Neural progenitor cell (in vitro differentiated cells): Measurements from ENCODE around the gene ITSN1. TPM values are rescaled to one million over a fixed set of nuclear protein-coding genes. Genes with fewer than 3 reads are reported as not detected.

ENCODE experiments used
- DNase-seq: peaks from one replicate; pipeline ENCODE4 v3.0.0-alpha.2; 2016; ENCODE audit warnings: low spot score
- H2AFZ ChIP-seq: fragments of 200-600 bp; sonication (generic); replicated peaks from 2 replicates; pipeline ENCODE4 v1.6.1; 2016; ENCODE audit warnings: antibody characterized with exemption
- H3F3A ChIP-seq: fragments of 200-600 bp; sonication (generic); 2 replicates; pipeline ENCODE4 v1.6.1; 2016; ENCODE audit warnings: antibody characterized with exemption, low read depth
- H3K27ac ChIP-seq: fragments of 200-600 bp; sonication (generic); 2 replicates; pipeline ENCODE4 v1.5.1; 2016; ENCODE audit warnings: mild to moderate bottlenecking
- H3K27me3 ChIP-seq: fragments of 200-600 bp; sonication (generic); 2 replicates; pipeline ENCODE4 v1.6.1; 2016; ENCODE audit warnings: mild to moderate bottlenecking, moderate library complexity
- H3K36me3 ChIP-seq: fragments of 200-600 bp; sonication (generic); 2 replicates; pipeline ENCODE4 v1.5.1; 2016
- H3K4me1 ChIP-seq: fragments of 200-600 bp; sonication (generic); 2 replicates; pipeline ENCODE4 v1.6.1; 2016; ENCODE audit warnings: mixed run types
- H3K4me2 ChIP-seq: fragments of 200-600 bp; sonication (generic); 2 replicates; pipeline ENCODE4 v1.6.1; 2016
- H3K4me3 ChIP-seq: fragments of 200-600 bp; sonication (generic); 2 replicates; pipeline ENCODE4 v1.5.1; 2016
- H3K79me2 ChIP-seq: fragments of 200-600 bp; sonication (generic); 2 replicates; pipeline ENCODE4 v1.6.1; 2016; ENCODE audit warnings: low read depth
- H3K9ac ChIP-seq: fragments of 200-600 bp; sonication (generic); 2 replicates; pipeline ENCODE4 v1.6.1; 2016
- H3K9me3 ChIP-seq: fragments of 200-600 bp; sonication (generic); 2 replicates; pipeline ENCODE4 v1.5.1; 2016; ENCODE audit warnings: low read depth
- H4K20me1 ChIP-seq: fragments of 200-600 bp; sonication (generic); 2 replicates; pipeline ENCODE4 v1.6.1; 2016; ENCODE audit warnings: low read depth
- H3K27ac Mint-ChIP-seq: 3 replicates; pipeline ENCODE4 v1.8.0; 2021; ENCODE audit warnings: mixed read lengths
- H3K27me3 Mint-ChIP-seq: 2 replicates; pipeline ENCODE4 v1.8.0; 2022; ENCODE audit warnings: low read depth, mild to moderate bottlenecking, inconsistent platforms, moderate library complexity, mixed read lengths; ENCODE audit not compliant: insufficient read depth
- H3K36me3 Mint-ChIP-seq: 3 replicates; pipeline ENCODE4 v1.8.0; 2021; ENCODE audit warnings: mixed read lengths
- H3K4me1 Mint-ChIP-seq: 3 replicates; pipeline ENCODE4 v1.8.0; 2021; ENCODE audit warnings: mixed read lengths
- H3K4me3 Mint-ChIP-seq: 3 replicates; pipeline ENCODE4 v1.8.0; 2021; ENCODE audit warnings: mild to moderate bottlenecking, moderate library complexity, mixed read lengths
- H3K9me3 Mint-ChIP-seq: 3 replicates; pipeline ENCODE4 v1.8.0; 2020; ENCODE audit warnings: mixed read lengths
- CTCF ChIP-seq: fragments of 200-600 bp; sonication (generic); IDR thresholded peaks from 2 replicates; pipeline ENCODE4 v1.5.1; 2017; ENCODE audit warnings: antibody characterized with exemption, mild to moderate bottlenecking
- EZH2 ChIP-seq: fragments of 200-600 bp; sonication (generic); IDR thresholded peaks from 2 replicates; pipeline ENCODE4 v1.6.1; 2017; ENCODE audit warnings: antibody characterized with exemption, mild to moderate bottlenecking, moderate library complexity
- EZH2phosphoT487 ChIP-seq: fragments of 200-600 bp; sonication (generic); IDR thresholded peaks from 2 replicates; pipeline ENCODE4 v1.6.1; 2017; ENCODE audit warnings: antibody characterized with exemption
- total RNA-seq: library from RNA; depleted of rRNA; stranded (reverse); fragments of >200 nt; gene quantifications from 2 replicates; pipeline ENCODE4 v1.2.3, GENCODE V29; 2015; ENCODE audit warnings: low replicate concordance

The ITSN1 gene
- total RNA-seq, 1 donor from 2014 or later: 136 TPM

DNA sequence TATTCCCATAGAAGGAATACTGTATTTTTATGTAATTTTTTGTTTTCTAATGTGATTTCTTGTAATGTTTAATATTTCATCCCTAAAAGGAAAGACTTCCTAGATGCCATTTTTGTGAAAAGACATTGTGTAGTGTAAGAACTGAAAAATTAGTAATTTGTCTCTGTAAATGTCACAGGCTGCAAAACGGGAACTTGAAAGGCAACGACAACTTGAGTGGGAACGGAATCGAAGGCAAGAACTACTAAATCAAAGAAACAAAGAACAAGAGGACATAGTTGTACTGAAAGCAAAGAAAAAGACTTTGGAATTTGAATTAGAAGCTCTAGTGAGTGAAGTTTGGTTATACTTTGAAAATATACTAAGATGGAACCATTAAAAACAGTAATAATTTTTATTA is 132.2 kb downstream of the ITSN1 start:
- no peak for TF ChIP-seq EZH2
- TF ChIP-seq EZH2phosphoT487: no peak
- no peak for TF ChIP-seq CTCF
- no peak overlapping the region for H2AFZ ChIP-seq
- no peaks in the 10 kb centered on the region for H3K27me3 ChIP-seq
- H3K9me3 ChIP-seq: no peaks in the 10 kb centered on the region
- no peak overlapping the region for H3K4me2 ChIP-seq
- H3K4me1 ChIP-seq: no peaks in the 10 kb centered on the region
- H3K27ac ChIP-seq: peak overlapping the region; percentile 24
- H3K36me3 ChIP-seq: peaks cover 28% of the 10 kb centered on the region
- H3K9ac ChIP-seq: no peak overlapping the region
- Mint-ChIP-seq H3K27me3 (peaks cover 4% of the 10 kb centered on the region), H3K27ac (no peak overlapping the region), H3K4me3 (no peak overlapping the region), H3K9me3 (peaks cover 13% of the 10 kb centered on the region), H3K36me3 (peaks cover 60% of the 10 kb centered on the region), H3K4me1 (no peaks in the 10 kb centered on the region)
- H4K20me1 ChIP-seq: no peaks in the 10 kb centered on the region
- H3K79me2 ChIP-seq: peaks cover 6% of the 10 kb centered on the region
- peaks cover 7% of the 10 kb centered on the region for H3F3A ChIP-seq
- no peak for DNase-seq
- no peak overlapping the region for H3K4me3 ChIP-seq

DNA sequence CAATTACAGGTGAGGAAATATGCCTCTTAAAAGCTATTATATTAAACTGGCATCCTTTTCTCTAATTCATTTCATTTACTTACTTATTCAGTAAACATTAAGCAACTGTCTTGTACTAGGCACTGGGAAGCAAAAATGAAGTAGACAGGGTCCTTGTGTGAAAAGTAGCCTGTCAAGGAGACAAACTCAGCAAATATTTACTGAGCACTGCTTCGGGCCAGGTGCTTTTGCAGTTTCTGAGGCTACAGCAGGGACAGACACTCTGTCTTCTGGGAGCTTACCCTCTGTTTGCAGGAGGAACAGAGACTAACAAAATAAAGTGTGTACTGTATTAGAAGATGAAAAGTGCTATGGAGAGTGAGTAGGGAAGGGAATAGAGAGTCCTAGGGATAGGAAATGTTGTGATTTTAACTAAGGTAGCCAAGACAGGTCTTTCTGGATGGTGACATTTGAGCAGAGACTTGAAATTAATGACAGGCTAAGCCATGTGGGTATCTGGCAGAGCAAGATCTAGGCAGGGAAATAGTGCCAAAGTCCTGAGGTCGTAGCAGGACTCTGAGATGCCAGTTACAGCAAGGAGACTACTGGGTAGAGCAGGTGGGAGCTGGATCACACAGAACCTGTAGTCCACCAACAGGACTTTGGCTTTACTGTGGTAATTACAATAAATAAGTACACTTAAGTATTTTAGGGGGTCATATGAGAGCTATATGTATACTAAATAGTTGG is 133.0 kb downstream of the ITSN1 start:
- no peak overlapping the region for H2AFZ ChIP-seq
- no peaks in the 10 kb centered on the region for H3K4me1 ChIP-seq
- H3K27me3 ChIP-seq: no peaks in the 10 kb centered on the region
- Mint-ChIP-seq H3K4me1 (no peaks in the 10 kb centered on the region), H3K9me3 (peaks cover 13% of the 10 kb centered on the region), H3K4me3 (no peak overlapping the region), H3K27me3 (peaks cover 2% of the 10 kb centered on the region), H3K27ac (no peak overlapping the region), H3K36me3 (peaks cover 63% of the 10 kb centered on the region)
- no peak overlapping the region for H3K4me2 ChIP-seq
- peaks cover 28% of the 10 kb centered on the region for H3K36me3 ChIP-seq
- peaks cover 7% of the 10 kb centered on the region for H3F3A ChIP-seq
- DNase-seq: no peak
- H4K20me1 ChIP-seq: no peaks in the 10 kb centered on the region
- no peaks in the 10 kb centered on the region for H3K9me3 ChIP-seq
- no peak overlapping the region for H3K27ac ChIP-seq
- H3K9ac ChIP-seq: no peak overlapping the region
- H3K79me2 ChIP-seq: peaks cover 9% of the 10 kb centered on the region
- no peak for TF ChIP-seq CTCF
- TF ChIP-seq EZH2: no peak
- no peak for TF ChIP-seq EZH2phosphoT487
- no peak overlapping the region for H3K4me3 ChIP-seq

DNA sequence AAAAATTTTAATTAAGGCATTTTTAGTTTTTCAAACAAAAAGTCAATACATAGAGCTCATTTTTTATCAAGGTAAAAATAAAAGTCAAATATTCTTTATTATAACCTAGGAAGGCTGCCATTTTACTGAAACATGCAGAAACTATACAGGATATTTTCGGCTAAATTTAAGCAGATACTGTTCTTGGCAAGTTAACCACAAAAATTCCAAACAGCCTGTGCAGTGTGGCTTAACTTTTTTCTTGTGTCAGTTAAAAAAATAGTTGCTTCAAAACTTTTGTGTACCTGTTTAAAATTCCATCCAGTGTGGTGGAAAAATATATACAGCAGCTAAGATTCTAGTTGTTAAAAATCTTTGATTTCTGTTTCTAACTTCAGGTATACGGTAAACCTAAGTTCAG is 138.3 kb downstream of the ITSN1 start:
- H3K4me3 ChIP-seq: no peak overlapping the region
- Mint-ChIP-seq H3K27ac (no peak overlapping the region), H3K9me3 (peaks cover 13% of the 10 kb centered on the region), H3K27me3 (peaks cover 2% of the 10 kb centered on the region), H3K4me3 (no peak overlapping the region), H3K36me3 (peaks cover 50% of the 10 kb centered on the region), H3K4me1 (no peaks in the 10 kb centered on the region)
- peaks cover 9% of the 10 kb centered on the region for H3K79me2 ChIP-seq
- TF ChIP-seq EZH2: no peak
- no peak for TF ChIP-seq EZH2phosphoT487
- TF ChIP-seq CTCF: no peak
- H4K20me1 ChIP-seq: no peaks in the 10 kb centered on the region
- H3K27ac ChIP-seq: no peak overlapping the region
- H3K9ac ChIP-seq: no peak overlapping the region
- H3K4me1 ChIP-seq: no peaks in the 10 kb centered on the region
- no peak overlapping the region for H3K4me2 ChIP-seq
- no peaks in the 10 kb centered on the region for H3K9me3 ChIP-seq
- DNase-seq: no peak
- no peaks in the 10 kb centered on the region for H3F3A ChIP-seq
- peaks cover 20% of the 10 kb centered on the region for H3K36me3 ChIP-seq
- no peak overlapping the region for H2AFZ ChIP-seq
- no peaks in the 10 kb centered on the region for H3K27me3 ChIP-seq
